Measurements from ENCODE around the gene SRGAP3.

Gene SRGAP3

DNA sequence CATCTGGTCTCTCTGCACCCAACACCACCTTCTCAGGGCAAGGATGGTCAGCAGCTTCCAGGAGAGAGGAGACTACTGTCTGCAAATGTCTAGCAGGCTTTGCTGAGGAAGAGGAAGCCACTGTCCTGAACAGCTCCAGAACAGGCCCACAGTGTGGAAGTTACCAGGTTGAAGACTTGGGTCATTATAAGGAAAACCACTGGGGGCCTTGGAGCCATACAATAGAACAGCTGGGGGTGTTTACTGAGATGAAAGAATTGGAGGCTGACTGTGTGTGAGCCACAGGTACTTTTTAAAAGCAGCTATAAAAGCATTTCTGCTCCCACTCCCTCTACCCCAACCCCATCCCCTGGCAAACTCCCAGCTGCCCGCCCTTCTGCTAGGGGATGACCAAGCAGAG is 24.2 kb downstream of the SRGAP3 start:
- no peak for DNase-seq (ENCODE audit: low read depth in 2 of 2)

DNA sequence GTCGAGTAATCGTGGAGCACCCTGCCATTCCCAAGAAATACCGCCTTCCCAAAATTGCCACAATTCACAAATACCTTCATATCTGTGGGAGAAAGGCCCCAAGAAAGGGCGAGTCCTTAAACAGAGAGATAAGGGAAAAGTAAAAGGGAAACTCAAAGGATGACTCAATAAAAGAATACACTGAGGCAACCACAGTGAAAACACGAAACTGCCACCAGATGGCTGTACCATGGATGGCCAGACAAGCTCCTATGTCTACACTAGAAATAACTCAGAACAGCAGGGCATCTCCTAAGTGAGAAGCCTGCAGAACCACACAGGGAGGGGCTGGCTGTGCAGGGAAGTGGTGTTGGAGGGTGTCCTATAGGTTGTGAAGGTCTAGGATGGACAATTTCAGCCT is 25.0 kb downstream of the SRGAP3 start:
- DNase-seq (ENCODE audit: low read depth in 2 of 2), result no peak

- DNase-seq (ENCODE audit: low read depth in 2 of 2), result no peak
Measured at GRCh38 chr3:9223672-9224071, 25.8 kb downstream of the SRGAP3 start.

DNA sequence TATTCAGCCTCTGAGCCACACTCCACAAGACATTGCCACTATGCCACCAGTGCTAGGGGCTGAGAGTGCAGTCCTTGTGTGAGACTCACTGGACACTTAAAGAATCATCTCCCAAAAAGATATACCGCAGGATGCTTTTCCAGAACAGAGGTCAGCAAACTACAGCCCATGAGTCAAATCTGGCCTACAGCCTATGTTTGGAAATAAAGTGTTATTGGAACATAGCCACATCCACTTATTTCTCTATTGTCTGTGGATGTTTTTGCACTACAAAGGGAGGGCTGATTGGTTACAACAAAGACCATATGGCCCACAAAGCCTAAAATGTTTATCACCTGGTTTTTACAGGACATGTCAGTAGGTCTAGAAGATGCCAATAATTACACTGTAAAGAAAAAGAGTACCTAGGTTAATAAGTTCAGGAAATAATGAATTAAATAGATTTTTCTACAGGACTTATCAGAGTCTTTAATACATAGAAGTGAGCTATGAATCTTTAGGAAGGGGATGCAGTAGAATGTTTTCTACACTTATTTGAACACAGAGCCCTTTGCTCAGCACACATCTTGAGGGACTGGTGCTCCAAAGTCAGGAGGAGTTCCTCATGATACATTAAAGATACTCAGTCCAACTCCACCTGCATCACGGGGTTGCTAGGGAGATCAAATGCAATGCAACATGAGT is 26.3 kb downstream of the SRGAP3 start:
- DNase-seq (ENCODE audit: low read depth in 2 of 2), result no peak

GRCh38 chr3:9222049-9222448 is 27.4 kb downstream of the SRGAP3 start:
- DNase-seq (ENCODE audit: low read depth in 2 of 2), result no peak

DNA sequence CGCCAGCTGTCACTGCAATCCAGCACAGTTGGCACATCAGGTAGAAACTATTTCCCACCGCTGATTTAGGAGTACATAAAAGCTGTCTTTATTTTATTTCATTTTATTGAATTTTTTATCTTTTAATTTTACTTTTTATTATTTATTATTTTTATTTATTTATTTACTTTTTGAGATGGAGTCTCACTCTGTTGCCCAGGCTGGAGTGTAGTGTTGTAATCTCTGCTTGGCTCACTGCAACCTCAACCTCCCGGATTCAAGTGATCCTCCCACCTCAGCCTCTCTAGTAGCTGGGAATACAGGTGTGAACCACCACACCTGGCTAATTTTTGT is 31.0 kb downstream of the SRGAP3 start:
- no peak for DNase-seq (ENCODE audit: low read depth in 2 of 2)

DNA sequence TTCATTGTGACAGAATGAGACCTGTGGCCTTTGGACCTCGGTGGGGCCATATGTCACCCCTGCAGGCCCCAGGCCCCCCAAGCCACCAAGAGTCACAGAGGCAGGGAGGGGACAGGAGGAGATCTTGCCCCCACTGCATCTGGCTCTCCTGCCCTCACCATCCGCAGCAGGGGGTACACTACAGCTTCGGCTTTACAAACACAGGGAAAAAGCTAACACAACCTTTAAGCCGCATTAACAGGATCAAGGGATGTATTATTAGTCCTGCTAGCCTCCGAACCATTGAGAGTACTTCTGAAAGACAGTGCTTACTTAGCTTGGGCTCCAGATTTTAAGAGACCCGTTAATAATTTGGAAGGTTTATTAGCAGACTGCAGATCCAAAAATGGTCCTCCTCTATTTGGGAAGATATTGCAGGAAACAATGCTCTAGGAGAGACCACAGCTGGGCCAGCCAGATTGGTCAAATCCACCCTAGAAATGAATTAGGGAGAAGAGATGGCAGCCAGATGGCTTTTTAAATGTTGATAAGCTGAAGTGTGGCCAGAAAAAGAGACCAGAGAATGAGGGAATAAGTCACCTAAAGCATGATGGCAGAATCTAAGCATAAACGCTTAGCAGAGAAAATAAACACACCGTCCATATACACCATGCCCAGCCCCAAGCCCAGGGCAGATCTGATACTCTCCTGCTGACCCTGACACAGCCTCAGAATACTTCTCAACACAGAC is 31.5 kb downstream of the SRGAP3 start:
- DNase-seq (ENCODE audit: low read depth in 2 of 2), result no peak

DNA sequence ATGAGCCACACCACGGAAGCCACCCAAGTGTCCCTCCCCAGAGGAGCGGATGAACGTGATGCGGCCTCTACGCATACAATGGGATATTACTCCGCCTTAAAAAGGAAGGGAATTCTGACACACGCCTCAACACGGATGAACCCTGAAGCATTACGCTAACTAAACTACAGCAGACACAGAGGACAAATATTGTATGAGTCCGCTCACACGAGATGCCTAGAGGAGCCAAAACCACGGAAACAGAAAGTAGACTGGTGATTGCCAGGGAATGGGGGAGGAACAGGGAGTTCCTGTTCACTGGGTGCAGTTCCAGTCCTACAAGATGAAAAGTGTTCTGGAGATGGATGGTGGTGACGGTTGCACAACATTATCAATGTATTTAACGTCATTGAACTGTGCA is 32.7 kb downstream of the SRGAP3 start:
- no peak for DNase-seq (ENCODE audit: low read depth in 2 of 2)

GRCh38 chr3:9214599-9214998 is 34.8 kb downstream of the SRGAP3 start:
- DNase-seq (ENCODE audit: low read depth in 2 of 2), result no peak

GRCh38 chr3:9214185-9214584 is 35.3 kb downstream of the SRGAP3 start:
- no peak for DNase-seq (ENCODE audit: low read depth in 2 of 2)

DNA sequence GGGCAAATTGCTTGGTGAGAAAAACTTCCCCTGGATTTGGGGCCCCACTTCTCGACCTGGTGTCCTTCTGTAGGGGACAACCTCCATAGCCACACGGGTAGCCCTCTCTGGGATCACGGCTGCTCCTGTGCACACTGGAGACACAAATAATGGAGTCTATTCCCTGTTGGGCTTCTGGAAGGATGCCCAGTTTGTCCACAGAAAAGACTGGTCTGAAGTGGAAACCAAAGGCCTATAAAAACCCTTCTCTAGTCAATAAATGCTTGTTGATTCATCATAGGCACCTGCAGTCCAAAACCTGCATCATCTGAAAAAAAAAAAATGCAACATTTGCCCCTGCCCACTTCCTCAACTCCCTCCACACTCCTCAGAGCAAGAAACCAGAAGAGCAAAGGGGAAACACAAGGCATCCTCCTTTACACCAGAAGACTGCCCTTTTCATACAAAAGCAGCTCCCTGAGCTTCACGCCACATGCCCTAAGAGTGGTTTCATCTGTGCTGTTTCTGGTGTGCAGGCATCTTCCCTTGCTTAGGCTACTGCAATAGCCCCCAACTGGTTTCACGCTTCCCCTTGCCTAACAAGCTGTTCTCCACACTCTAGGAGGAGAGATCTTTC is 36.3 kb downstream of the SRGAP3 start:
- DNase-seq (ENCODE audit: low read depth in 2 of 2), result no peak

- no peak for DNase-seq (ENCODE audit: low read depth in 2 of 2)
Measured at GRCh38 chr3:9211155-9211950, 38.1 kb downstream of the SRGAP3 start.

DNA sequence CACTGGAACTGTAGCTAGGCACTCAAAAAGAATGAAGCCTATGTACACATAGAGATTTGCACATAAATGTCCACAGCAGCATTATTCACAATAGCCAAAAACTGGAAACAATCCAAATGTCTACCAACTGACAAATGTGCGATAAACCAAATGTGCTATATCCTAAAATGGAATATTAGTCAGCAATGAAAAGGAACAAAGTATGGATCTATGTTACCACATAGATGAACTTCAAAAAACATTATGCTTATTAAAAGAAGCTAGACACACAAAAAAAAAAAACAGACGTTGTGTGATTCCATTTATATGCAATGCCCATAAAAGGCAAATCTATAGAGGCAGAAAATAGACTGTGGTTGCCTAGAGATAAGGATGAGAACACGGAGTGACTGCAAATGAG is 39.7 kb downstream of the SRGAP3 start:
- no peak for DNase-seq (ENCODE audit: low read depth in 2 of 2)

GRCh38 chr3:9208605-9209152 is 40.8 kb downstream of the SRGAP3 start:
- DNase-seq (ENCODE audit: low read depth in 2 of 2), result no peak

GRCh38 chr3:9207116-9207763 is 42.2 kb downstream of the SRGAP3 start:
- no peak for DNase-seq (ENCODE audit: low read depth in 2 of 2)

GRCh38 chr3:9206287-9206686 is 43.2 kb downstream of the SRGAP3 start:
- no peak for DNase-seq (ENCODE audit: low read depth in 2 of 2)

GRCh38 chr3:9205345-9206143 is 43.9 kb downstream of the SRGAP3 start:
- DNase-seq (ENCODE audit: low read depth in 2 of 2), result no peak

- no peak for DNase-seq (ENCODE audit: low read depth in 2 of 2)
Measured at GRCh38 chr3:9204253-9204992, 45.0 kb downstream of the SRGAP3 start.

GRCh38 chr3:9203317-9203716 is 46.1 kb downstream of the SRGAP3 start:
- no peak for DNase-seq (ENCODE audit: low read depth in 2 of 2)

- DNase-seq (ENCODE audit: low read depth in 2 of 2), result no peak
Measured at GRCh38 chr3:9202546-9202945, 46.9 kb downstream of the SRGAP3 start.

Measured in stimulated activated CD8-positive, alpha-beta memory T cell treated with anti-CD3 and anti-CD28 coated beads, Interleukin-15, amount 100 ng/mL, for 4 hours (primary cell).